NCI-H69 (cell line): ENCODE results near the gene TSPAN1.
"Not testable (repeated sequence)": the region's sequence is repeated elsewhere in the genome, so short reads cannot be mapped to it uniquely, and the experiment has no call there.

ENCODE experiments used
- DNase-seq: peaks from one replicate; lab custom pipeline; 2025; lab: John Stamatoyannopoulos, UW

Gene TSPAN1

GRCh38 chr1:46219551-46220520 lies 44.9 kb downstream of the TSPAN1 start:
- DNase-seq: peak; percentile 27

- no peak for DNase-seq
These were observed 45.9 kb downstream of the TSPAN1 start for GRCh38 chr1:46220808-46221207.

GRCh38 chr1:46221749-46222148 lies 46.9 kb downstream of the TSPAN1 start:
- DNase-seq: no peak

GRCh38 chr1:46223055-46223454 lies 48.2 kb downstream of the TSPAN1 start:
- not testable (repeated sequence) for DNase-seq

GRCh38 chr1:46223472-46223943 lies 48.6 kb downstream of the TSPAN1 start:
- DNase-seq: peak; percentile 80

GRCh38 chr1:46224966-46225365 lies 50.1 kb downstream of the TSPAN1 start:
- DNase-seq: no peak

- not testable (repeated sequence) for DNase-seq
These were observed 56.3 kb downstream of the TSPAN1 start for GRCh38 chr1:46231231-46231630.
